ENCODE measurements around the gene USP26.

Gene USP26

DNA sequence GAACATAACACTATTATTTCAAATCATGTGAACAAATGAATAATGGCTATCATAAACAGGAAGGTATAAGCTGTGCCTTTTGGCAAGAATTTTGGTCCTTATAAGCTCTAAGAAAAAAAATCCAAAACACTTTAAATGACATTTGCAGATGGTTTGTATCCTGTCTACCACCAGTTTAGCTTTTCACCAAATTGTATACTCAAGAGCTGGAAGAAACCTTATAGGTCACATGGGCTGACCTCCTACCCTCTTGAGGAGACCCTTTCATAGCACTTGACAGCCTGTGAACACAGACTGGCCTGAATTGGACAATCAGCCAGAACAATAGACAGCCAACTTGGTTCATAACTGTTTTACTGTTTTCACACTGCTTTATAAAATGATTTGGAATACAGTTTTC lies 24.3 kb downstream of the USP26 start:
- Histone ChIP-seq H3K9me3 (ENCODE audit: insufficient read depth, low read depth, low read length) (no peaks in the 10 kb centered on the region), H3K36me3 (ENCODE audit: insufficient read depth, low read length) (no peaks in the 10 kb centered on the region), H3K9ac (ENCODE audit: low read depth, low read length, poor library complexity, severe bottlenecking) (no peak overlapping the region), H4K20me1 (ENCODE audit: insufficient read depth, low read length, poor library complexity, severe bottlenecking) (no peaks in the 10 kb centered on the region), H3K9me2 (replicated peaks; ENCODE audit: low read depth, low read length) (no peaks in the 10 kb centered on the region), H2AFZ (ENCODE audit: low read length) (no peak overlapping the region), H3F3A (ENCODE audit: low read depth) (no peaks in the 10 kb centered on the region), H3K4me3 (ENCODE audit: low read length, poor library complexity, severe bottlenecking) (no peak overlapping the region), H3K4me1 (ENCODE audit: insufficient read depth, low read length, poor library complexity, severe bottlenecking) (no peaks in the 10 kb centered on the region), H3K79me2 (ENCODE audit: insufficient read depth, low read length) (no peaks in the 10 kb centered on the region), H3K4me2 (ENCODE audit: low read depth, low read length, poor library complexity, severe bottlenecking) (no peak overlapping the region), H3K27me3 (ENCODE audit: insufficient read depth, low read length, poor library complexity, severe bottlenecking) (no peaks in the 10 kb centered on the region)
- TF ChIP-seq, protein P1, sequence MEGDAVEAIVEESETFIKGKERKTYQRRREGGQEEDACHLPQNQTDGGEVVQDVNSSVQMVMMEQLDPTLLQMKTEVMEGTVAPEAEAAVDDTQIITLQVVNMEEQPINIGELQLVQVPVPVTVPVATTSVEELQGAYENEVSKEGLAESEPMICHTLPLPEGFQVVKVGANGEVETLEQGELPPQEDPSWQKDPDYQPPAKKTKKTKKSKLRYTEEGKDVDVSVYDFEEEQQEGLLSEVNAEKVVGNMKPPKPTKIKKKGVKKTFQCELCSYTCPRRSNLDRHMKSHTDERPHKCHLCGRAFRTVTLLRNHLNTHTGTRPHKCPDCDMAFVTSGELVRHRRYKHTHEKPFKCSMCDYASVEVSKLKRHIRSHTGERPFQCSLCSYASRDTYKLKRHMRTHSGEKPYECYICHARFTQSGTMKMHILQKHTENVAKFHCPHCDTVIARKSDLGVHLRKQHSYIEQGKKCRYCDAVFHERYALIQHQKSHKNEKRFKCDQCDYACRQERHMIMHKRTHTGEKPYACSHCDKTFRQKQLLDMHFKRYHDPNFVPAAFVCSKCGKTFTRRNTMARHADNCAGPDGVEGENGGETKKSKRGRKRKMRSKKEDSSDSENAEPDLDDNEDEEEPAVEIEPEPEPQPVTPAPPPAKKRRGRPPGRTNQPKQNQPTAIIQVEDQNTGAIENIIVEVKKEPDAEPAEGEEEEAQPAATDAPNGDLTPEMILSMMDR (conservative IDR thresholded peaks at IDR 0.05; ENCODE audit: low read length), result no peak
- TF ChIP-seq EZH2phosphoT487 (IDR thresholded peaks at IDR 0.05; ENCODE audit: borderline replicate concordance), result no peak

DNA sequence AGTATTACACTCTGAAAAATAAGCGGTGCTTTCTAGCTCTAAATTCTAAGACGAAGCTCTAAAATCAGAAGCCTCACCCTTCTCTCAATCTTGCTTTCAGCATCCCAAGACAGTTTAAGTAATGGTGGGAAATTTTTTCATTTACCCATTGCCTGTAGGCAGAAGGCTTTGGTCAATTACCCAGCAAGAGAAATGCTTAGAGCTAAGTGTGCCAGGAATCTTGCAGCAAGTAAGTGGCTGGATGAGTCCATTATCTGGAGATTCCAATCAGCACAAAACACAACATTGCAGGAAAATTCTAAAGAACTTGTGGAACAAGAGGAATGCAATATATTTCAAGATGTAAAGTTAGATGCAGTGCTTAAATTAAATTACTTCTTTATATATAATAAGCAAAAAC lies 28.4 kb downstream of the USP26 start:
- Histone ChIP-seq H3F3A (ENCODE audit: low read depth) (no peaks in the 10 kb centered on the region), H3K4me2 (ENCODE audit: low read depth, low read length, poor library complexity, severe bottlenecking) (no peak overlapping the region), H3K4me1 (ENCODE audit: insufficient read depth, low read length, poor library complexity, severe bottlenecking) (no peaks in the 10 kb centered on the region), H4K20me1 (ENCODE audit: insufficient read depth, low read length, poor library complexity, severe bottlenecking) (no peaks in the 10 kb centered on the region), H3K79me2 (ENCODE audit: insufficient read depth, low read length) (no peaks in the 10 kb centered on the region), H3K9me3 (ENCODE audit: insufficient read depth, low read depth, low read length) (no peaks in the 10 kb centered on the region), H3K9me2 (replicated peaks; ENCODE audit: low read depth, low read length) (no peaks in the 10 kb centered on the region), H3K27me3 (ENCODE audit: insufficient read depth, low read length, poor library complexity, severe bottlenecking) (no peaks in the 10 kb centered on the region), H3K4me3 (ENCODE audit: low read length, poor library complexity, severe bottlenecking) (no peak overlapping the region), H3K9ac (ENCODE audit: low read depth, low read length, poor library complexity, severe bottlenecking) (no peak overlapping the region), H2AFZ (ENCODE audit: low read length) (no peak overlapping the region), H3K36me3 (ENCODE audit: insufficient read depth, low read length) (no peaks in the 10 kb centered on the region)
- no peak for TF ChIP-seq EZH2phosphoT487 (IDR thresholded peaks at IDR 0.05; ENCODE audit: borderline replicate concordance)
- TF ChIP-seq, protein P1 (conservative IDR thresholded peaks at IDR 0.05; ENCODE audit: low read length), result no peak

DNA sequence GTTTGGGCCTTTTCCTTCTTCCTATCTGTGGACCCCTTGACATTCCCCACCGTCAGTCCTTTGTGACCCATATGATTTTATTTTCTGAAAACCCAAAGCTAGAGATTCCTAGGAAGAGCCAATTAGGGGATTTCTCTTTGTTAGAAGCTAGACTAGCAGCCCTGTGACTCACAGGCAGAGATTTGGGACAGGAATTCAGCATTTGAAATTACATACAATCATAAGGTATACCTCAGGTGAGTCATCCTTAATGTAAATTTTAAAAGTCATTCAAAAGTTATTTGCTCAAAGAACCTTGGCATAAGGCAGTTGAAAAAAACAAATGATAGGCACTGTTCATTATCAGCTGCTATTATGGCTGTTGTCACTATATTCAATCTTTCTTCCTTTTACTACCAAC lies 40.6 kb downstream of the USP26 start:
- no peak overlapping the region for H3K4me2 ChIP-seq (ENCODE audit: low read depth, low read length, poor library complexity, severe bottlenecking)
- H3K9me2 ChIP-seq (replicated peaks; ENCODE audit: low read depth, low read length), result no peaks in the 10 kb centered on the region
- H2AFZ ChIP-seq (ENCODE audit: low read length), result no peak overlapping the region; the same call in 1 of the 2 replicates
- H3K9me3 ChIP-seq (ENCODE audit: insufficient read depth, low read depth, low read length), result no peaks in the 10 kb centered on the region
- H4K20me1 ChIP-seq (ENCODE audit: insufficient read depth, low read length, poor library complexity, severe bottlenecking), result no peaks in the 10 kb centered on the region
- H3K9ac ChIP-seq (ENCODE audit: low read depth, low read length, poor library complexity, severe bottlenecking), result no peak overlapping the region
- H3K79me2 ChIP-seq (ENCODE audit: insufficient read depth, low read length), result no peaks in the 10 kb centered on the region
- H3K4me1 ChIP-seq (ENCODE audit: insufficient read depth, low read length, poor library complexity, severe bottlenecking), result no peaks in the 10 kb centered on the region
- H3K27me3 ChIP-seq (ENCODE audit: insufficient read depth, low read length, poor library complexity, severe bottlenecking), result no peaks in the 10 kb centered on the region
- no peaks in the 10 kb centered on the region for H3K36me3 ChIP-seq (ENCODE audit: insufficient read depth, low read length)
- no peak overlapping the region for H3K4me3 ChIP-seq (ENCODE audit: low read length, poor library complexity, severe bottlenecking)
- H3F3A ChIP-seq (ENCODE audit: low read depth), result no peaks in the 10 kb centered on the region
- TF ChIP-seq, protein P1 (conservative IDR thresholded peaks at IDR 0.05; ENCODE audit: low read length), result no peak
- no peak for TF ChIP-seq EZH2phosphoT487 (IDR thresholded peaks at IDR 0.05; ENCODE audit: borderline replicate concordance)

Data from Loucy (cell line).